ENCODE measurements around the gene ROBO1. TPM values are rescaled to one million over a fixed set of nuclear protein-coding genes. Genes with fewer than 3 reads are reported as not detected.

ROBO1 gene
- total and polyA plus RNA-seq, 2 donors (not counting 1 experiment from before 2014, with no cell fraction given) = 0.27 to 3.2 TPM

DNA sequence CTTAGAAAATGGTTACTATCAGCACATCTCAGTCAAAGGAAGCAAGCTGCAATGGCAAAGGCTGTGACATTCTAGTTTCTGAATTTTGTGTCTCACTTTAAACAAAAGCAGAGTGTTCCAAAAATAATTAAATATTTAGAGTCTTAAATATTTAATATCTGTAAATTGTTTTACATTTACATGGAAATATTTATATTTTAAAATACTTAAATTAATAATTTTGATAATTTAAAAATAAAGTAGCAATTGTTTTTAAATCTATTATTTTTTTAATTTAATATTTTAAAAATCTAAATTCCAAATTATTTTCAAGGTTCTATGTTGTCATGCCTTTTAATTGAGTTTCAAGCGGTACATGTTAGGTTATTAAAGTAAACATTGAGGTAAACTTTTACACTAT lies 843.1 kb downstream of the ROBO1 start:
- Mint-ChIP-seq H3K4me3 (no peak overlapping the region), H3K27ac (no peak overlapping the region), H3K27me3 (no peaks in the 10 kb centered on the region), H3K9me3 (ENCODE audit: insufficient read depth) (no peaks in the 10 kb centered on the region), H3K4me1 (no peaks in the 10 kb centered on the region)
- no CpG with 5 or more reads among the region's 1 CpG for WGBS (ENCODE audit: insufficient coverage)
- H3K36me3 ChIP-seq (replicated peaks in 1 of 2; ENCODE audit: control extremely low read depth in 1 of 2, control insufficient read depth in 1 of 2, extremely low read depth in 1 of 2, insufficient read depth in 2 of 2, low read length in 1 of 2) = no peaks in the 10 kb centered on the region
- no peak overlapping the region for H3K27ac ChIP-seq (ENCODE audit: low read length in 2 of 2)
- ChIA-PET CTCF (interaction anchor here (1.3 kb wide), 1 partner anchor 60 kb away, joined by 3 read pairs; no protein-coding TSS in a partner anchor), POLR2A (no interaction called here)
- ATAC-seq (ENCODE audit: low read depth) (no peak), DNase-seq (no peak)
- no peak overlapping the region for H3K4me3 ChIP-seq (ENCODE audit: control extremely low read depth in 1 of 5, extremely low read depth in 1 of 5, insufficient read depth in 1 of 5, low read depth in 2 of 5, low read length in 4 of 5)
- no peaks in the 10 kb centered on the region for H3K79me2 ChIP-seq (ENCODE audit: control insufficient read depth, insufficient read depth, low read length)
- no peaks in the 10 kb centered on the region for H3K4me1 ChIP-seq (ENCODE audit: control insufficient read depth in 2 of 2, insufficient read depth in 2 of 2, low read length in 2 of 2)
- H4K20me1 ChIP-seq (ENCODE audit: control insufficient read depth, insufficient read depth, low read length, poor library complexity, severe bottlenecking) = no peaks in the 10 kb centered on the region
- TF ChIP-seq, protein P1, sequence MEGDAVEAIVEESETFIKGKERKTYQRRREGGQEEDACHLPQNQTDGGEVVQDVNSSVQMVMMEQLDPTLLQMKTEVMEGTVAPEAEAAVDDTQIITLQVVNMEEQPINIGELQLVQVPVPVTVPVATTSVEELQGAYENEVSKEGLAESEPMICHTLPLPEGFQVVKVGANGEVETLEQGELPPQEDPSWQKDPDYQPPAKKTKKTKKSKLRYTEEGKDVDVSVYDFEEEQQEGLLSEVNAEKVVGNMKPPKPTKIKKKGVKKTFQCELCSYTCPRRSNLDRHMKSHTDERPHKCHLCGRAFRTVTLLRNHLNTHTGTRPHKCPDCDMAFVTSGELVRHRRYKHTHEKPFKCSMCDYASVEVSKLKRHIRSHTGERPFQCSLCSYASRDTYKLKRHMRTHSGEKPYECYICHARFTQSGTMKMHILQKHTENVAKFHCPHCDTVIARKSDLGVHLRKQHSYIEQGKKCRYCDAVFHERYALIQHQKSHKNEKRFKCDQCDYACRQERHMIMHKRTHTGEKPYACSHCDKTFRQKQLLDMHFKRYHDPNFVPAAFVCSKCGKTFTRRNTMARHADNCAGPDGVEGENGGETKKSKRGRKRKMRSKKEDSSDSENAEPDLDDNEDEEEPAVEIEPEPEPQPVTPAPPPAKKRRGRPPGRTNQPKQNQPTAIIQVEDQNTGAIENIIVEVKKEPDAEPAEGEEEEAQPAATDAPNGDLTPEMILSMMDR (IDR thresholded peaks at IDR 0.05) = no peak
- no peak for TF ChIP-seq EZH2 (IDR thresholded peaks at IDR 0.05; ENCODE audit: borderline replicate concordance, insufficient read depth, low read depth, low read length, poor library complexity, severe bottlenecking)
- H3K9me3 ChIP-seq (ENCODE audit: control extremely low read depth in 1 of 3, control insufficient read depth in 2 of 3, insufficient read depth in 1 of 3, low read length in 2 of 3) = peaks cover 0 to 3% (median 0%) of the 10 kb centered on the region in 3 donors
- no peak overlapping the region for H2AFZ ChIP-seq (ENCODE audit: insufficient read depth, low read depth, low read length, poor library complexity, severe bottlenecking)
- intact Hi-C loops (cut with micrococcal nuclease) = no loop called here
- no peaks in the 10 kb centered on the region for H3K27me3 ChIP-seq (replicated peaks in 1 of 4; ENCODE audit: control extremely low read depth in 1 of 4, control insufficient read depth in 3 of 4, insufficient read depth in 4 of 4, low read length in 3 of 4)
- no peak overlapping the region for H3K9ac ChIP-seq (ENCODE audit: low read length)
- H3K4me2 ChIP-seq (replicated peaks; ENCODE audit: low read depth, low read length, poor library complexity, severe bottlenecking) = no peak overlapping the region

DNA sequence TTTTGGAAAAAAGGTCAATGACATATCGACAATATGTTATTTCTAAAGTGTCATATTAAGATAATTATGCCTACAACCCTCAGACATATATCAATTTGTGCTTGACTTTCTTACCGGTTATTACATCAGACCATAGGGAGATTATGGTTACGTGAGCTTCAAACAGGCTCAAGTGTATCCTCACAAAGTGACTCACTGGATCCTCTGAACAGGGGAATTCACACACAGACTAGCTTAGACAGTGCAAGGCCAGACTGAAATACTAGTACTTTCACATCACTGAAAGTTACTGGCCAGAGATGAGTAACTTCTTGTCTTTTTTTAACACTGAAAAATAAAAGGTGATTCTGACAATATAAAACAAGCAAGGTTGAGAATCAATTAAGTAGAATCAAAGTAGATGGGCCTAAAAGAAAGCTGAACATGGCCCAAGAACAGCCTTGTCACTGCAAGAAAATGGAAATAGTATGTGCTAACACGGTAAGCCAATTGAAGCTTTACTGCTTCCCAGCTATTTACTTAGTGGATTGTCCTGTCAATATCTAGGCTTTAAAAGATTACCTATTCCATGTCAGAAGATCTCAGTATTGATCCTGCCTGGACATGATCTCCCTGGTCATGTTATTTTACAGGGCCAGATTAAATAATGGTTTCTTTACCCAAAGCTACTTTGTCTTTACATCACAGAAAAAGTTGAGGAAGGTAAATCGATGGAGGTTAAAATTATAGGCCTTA lies 848.6 kb downstream of the ROBO1 start:
- POLR2A ChIA-PET = no interaction called here
- H3K79me2 ChIP-seq (ENCODE audit: control insufficient read depth, insufficient read depth, low read length) = no peaks in the 10 kb centered on the region
- no peaks in the 10 kb centered on the region for H3K9me3 ChIP-seq (ENCODE audit: control extremely low read depth in 1 of 3, control insufficient read depth in 2 of 3, insufficient read depth in 1 of 3, low read length in 2 of 3)
- 100% methylated on average over 2 of the region's 5 CpGs for WGBS (ENCODE audit: insufficient coverage)
- Mint-ChIP-seq H3K4me1 (no peaks in the 10 kb centered on the region), H3K4me3 (no peak overlapping the region), H3K27ac (no peak overlapping the region), H3K9me3 (ENCODE audit: insufficient read depth) (no peaks in the 10 kb centered on the region), H3K27me3 (no peaks in the 10 kb centered on the region)
- no peak overlapping the region for H3K27ac ChIP-seq (ENCODE audit: low read length in 2 of 2)
- no peak overlapping the region for H3K4me2 ChIP-seq (replicated peaks; ENCODE audit: low read depth, low read length, poor library complexity, severe bottlenecking)
- intact Hi-C loops (cut with micrococcal nuclease) = no loop called here
- no peak overlapping the region for H3K9ac ChIP-seq (ENCODE audit: low read length)
- DNase-seq (no peak), ATAC-seq (ENCODE audit: low read depth) (no peak)
- TF ChIP-seq, protein P1 (IDR thresholded peaks at IDR 0.05) = no peak
- no peak for TF ChIP-seq EZH2 (IDR thresholded peaks at IDR 0.05; ENCODE audit: borderline replicate concordance, insufficient read depth, low read depth, low read length, poor library complexity, severe bottlenecking)
- no peaks in the 10 kb centered on the region for H3K27me3 ChIP-seq (replicated peaks in 1 of 4; ENCODE audit: control extremely low read depth in 1 of 4, control insufficient read depth in 3 of 4, insufficient read depth in 4 of 4, low read length in 3 of 4)
- CTCF ChIA-PET = no interaction called here
- no peaks in the 10 kb centered on the region for H4K20me1 ChIP-seq (ENCODE audit: control insufficient read depth, insufficient read depth, low read length, poor library complexity, severe bottlenecking)
- no peaks in the 10 kb centered on the region for H3K36me3 ChIP-seq (replicated peaks in 1 of 2; ENCODE audit: control extremely low read depth in 1 of 2, control insufficient read depth in 1 of 2, extremely low read depth in 1 of 2, insufficient read depth in 2 of 2, low read length in 1 of 2)
- H2AFZ ChIP-seq (ENCODE audit: insufficient read depth, low read depth, low read length, poor library complexity, severe bottlenecking) = no peak overlapping the region
- no peak overlapping the region for H3K4me3 ChIP-seq (ENCODE audit: control extremely low read depth in 1 of 5, extremely low read depth in 1 of 5, insufficient read depth in 1 of 5, low read depth in 2 of 5, low read length in 4 of 5)
- no peaks in the 10 kb centered on the region for H3K4me1 ChIP-seq (ENCODE audit: control insufficient read depth in 2 of 2, insufficient read depth in 2 of 2, low read length in 2 of 2)

Measured in B cell (primary cell).